ES-I3 (cell line): ENCODE results near the gene PBX4.

Source experiments
- H3K36me3 ChIP-seq: 2 replicates; pipeline ENCODE4 v1.6.1; 2013; ENCODE audit warnings: mild to moderate bottlenecking, low read length, control low read depth, moderate library complexity; ENCODE audit not compliant: insufficient read depth
- H3K4me1 ChIP-seq: 2 replicates; pipeline ENCODE4 v1.6.1; 2013; ENCODE audit warnings: mild to moderate bottlenecking, control low read depth, low read length; ENCODE audit not compliant: insufficient read depth
- H3K9ac ChIP-seq: 2 replicates; pipeline ENCODE4 v1.6.1; 2013; ENCODE audit warnings: low read depth, mild to moderate bottlenecking, low read length, moderate library complexity
- H3K9me3 ChIP-seq: 2 replicates; pipeline ENCODE4 v1.6.1; 2013; ENCODE audit warnings: mild to moderate bottlenecking, low read length, moderate library complexity; ENCODE audit not compliant: control insufficient read depth, insufficient read depth

The PBX4 gene

DNA sequence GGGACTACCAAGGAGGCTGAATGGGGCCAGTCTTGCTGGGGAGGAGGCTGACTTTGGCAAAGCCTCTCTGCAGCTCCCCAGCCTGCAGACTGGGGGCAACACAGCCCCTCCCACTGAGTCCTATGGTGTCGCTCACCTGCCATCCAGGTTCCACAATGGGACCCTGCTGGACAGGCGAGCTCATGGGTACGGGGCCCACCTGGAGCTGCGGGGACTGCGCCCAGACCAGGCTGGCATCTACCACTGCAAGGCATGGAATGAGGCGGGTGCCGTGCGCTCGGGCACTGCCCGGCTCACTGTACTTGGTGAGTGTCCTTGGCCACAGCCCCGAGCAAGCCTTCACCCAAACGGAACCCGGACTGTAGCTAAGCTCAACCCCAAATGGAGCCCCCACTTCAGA is 75.4 kb downstream of the PBX4 start:
- H3K36me3 ChIP-seq, result no peaks in the 10 kb centered on the region
- 0 out of 2 replicates have a peak, but pooled peaks cover 2% of the 10 kb centered on the region for H3K4me1 ChIP-seq
- H3K9ac ChIP-seq, result no peak overlapping the region
- H3K9me3 ChIP-seq, result no peaks in the 10 kb centered on the region

DNA sequence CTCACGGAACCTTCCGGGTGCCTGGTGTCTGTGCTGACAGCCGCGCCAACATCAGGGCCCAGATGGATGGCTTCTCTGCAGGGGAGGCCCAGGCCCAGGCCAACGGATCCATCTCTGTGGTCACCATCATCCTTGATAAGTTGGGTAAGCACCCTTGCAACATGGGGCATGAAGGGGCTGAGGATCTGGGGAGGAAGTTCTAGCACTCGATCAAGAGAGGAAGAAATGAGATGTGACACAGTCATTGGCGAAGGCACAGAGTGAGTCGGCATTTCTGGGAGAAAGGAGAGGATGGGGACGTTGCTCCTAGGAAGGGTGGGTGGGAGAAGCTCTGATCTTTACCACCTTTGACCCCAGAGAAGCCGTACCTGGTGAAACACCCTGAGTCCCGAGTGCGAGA is 76.0 kb downstream of the PBX4 start:
- Histone ChIP-seq H3K36me3 (no peaks in the 10 kb centered on the region), H3K9me3 (no peaks in the 10 kb centered on the region), H3K4me1 (0 out of 2 replicates have a peak, but pooled peaks cover 2% of the 10 kb centered on the region), H3K9ac (no peak overlapping the region)

DNA sequence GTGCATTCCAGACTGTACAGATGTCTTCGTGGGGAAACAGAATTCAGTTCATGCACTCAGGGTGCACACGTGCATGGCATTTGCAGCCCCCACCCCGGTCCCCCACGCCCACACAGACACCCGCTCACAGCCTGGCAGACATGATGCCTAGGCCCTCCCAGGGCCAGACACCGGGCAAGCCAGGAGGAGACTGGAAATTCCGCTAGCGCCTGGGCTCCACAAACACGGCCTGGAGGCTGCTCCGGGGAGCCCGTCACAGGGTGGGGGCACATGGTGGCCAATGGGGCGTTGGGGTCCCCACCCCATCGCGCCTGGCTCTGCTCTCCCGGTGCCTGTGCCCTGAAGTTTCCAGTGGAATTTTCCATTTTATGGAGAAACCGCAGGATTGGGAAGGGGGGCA is 76.9 kb downstream of the PBX4 start:
- H3K9ac ChIP-seq, result no peak overlapping the region
- no peaks in the 10 kb centered on the region for H3K36me3 ChIP-seq
- H3K9me3 ChIP-seq, result no peaks in the 10 kb centered on the region
- 0 out of 2 replicates have a peak, but pooled peaks cover 2% of the 10 kb centered on the region for H3K4me1 ChIP-seq

DNA sequence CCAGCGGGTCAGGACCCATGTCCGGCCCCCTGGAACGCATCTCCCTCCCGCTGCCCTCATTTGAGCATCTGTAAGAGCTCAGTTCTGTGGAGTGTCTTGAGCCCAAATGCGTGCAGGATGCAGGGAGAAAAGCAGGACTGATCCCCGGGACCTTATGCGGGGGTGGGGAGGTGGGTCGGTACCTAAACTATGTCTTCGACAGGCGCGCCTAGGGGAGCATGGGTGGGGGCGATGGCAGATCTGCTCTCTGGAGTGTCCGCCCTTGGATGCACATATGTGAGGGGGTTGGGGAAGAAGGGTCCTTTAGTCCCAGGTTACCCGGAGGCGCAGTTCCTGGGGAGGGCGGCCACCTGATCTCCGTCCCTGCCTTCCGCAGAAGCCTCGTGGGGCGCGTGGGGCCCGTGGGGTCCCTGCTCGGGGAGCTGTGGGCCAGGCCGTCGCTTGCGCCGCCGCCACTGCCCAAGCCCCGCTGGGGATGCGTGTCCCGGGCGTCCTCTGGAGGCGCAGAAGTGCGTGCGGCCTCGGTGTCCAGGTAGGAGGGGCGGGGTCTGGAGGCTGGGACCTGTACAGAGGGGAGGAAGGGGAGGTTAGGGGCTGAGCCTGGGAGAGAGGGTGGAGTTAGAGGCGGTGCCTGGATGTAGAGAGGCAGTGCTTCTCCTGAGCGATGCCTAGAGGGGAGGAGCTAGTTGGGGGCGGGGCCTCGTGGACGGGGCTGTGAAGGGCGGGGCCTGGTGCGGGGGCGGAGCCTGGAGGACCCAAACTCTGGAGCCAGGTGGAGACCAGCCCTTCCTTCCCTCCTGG is 77.6 kb downstream of the PBX4 start:
- Histone ChIP-seq H3K9me3 (no peaks in the 10 kb centered on the region), H3K4me1 (0 out of 2 replicates have a peak, but pooled peaks cover 2% of the 10 kb centered on the region), H3K36me3 (no peaks in the 10 kb centered on the region), H3K9ac (peak overlapping the region; percentile 56; the same call in 1 of the 2 replicates)

DNA sequence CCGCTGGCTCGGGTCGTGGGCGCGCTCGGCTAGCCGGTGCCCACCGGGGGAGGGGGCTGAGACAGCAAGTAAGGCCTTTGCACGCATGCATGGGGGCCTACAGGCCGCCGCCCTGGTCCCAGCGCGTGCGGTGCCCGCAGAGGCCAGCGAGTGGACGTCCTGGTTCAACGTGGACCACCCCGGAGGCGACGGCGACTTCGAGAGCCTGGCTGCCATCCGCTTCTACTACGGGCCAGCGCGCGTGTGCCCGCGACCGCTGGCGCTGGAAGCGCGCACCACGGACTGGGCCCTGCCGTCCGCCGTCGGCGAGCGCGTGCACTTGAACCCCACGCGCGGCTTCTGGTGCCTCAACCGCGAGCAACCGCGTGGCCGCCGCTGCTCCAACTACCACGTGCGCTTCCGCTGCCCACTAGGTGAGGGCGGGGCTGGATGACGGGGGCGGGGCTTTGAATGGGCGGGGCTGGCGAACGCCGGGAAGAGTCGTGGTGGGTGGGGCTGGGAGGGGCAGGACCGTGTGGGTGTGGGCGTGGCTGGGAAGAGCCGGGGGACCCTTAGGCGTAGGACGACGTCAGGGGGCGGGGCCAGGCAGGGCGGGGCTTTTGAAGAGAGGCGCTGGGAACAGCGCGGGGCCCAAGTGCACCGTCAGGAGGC is 78.3 kb downstream of the PBX4 start:
- H3K9ac ChIP-seq, result peak overlapping the region; percentile 56; the same call in 1 of the 2 replicates
- H3K9me3 ChIP-seq, result no peaks in the 10 kb centered on the region
- 0 out of 2 replicates have a peak, but pooled peaks cover 2% of the 10 kb centered on the region for H3K4me1 ChIP-seq
- no peaks in the 10 kb centered on the region for H3K36me3 ChIP-seq

DNA sequence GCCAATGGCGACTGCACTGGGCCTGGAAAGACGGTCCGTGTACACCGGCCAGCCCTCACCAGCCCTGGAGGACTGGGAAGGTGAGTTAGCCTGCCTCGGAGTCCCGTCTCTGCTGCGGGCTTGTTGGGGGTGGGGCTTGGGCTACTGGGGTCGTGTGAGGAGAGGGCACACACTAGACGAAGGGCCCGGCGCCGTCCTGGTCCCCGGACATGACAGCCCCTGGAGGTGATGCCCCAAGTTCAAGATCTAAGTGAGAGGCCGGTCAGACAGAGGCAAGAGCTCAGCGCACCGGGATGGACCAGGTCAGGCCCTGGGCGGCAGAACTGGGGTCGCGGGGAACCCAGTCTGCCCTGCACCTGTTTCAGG is 78.8 kb downstream of the PBX4 start:
- H3K4me1 ChIP-seq, result 0 out of 2 replicates have a peak, but pooled peaks cover 2% of the 10 kb centered on the region
- peak overlapping the region; percentile 10; the same call in 1 of the 2 replicates for H3K9ac ChIP-seq
- H3K9me3 ChIP-seq, result no peaks in the 10 kb centered on the region
- H3K36me3 ChIP-seq, result no peaks in the 10 kb centered on the region

DNA sequence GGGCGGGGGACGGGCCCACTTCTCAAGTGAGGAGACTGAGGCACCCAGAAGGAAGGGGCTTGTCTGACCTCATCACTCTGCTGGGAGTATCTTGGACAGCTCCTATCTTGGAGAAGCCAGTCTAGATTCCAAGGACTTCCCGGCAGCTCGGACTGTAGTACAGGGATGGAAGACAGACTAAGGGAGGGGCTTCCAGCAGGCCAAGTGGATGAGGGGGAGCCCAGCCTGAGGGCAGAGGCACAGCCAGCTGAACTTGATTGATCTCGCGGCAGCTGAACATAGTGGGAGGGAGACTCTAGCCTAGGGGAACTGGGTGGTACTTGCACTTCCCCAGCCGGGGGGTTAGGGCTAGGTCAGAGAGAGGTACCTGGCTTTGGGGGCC is 79.7 kb downstream of the PBX4 start:
- Histone ChIP-seq H3K4me1 (0 out of 2 replicates have a peak, but pooled peaks cover 2% of the 10 kb centered on the region), H3K9ac (peak overlapping the region; percentile 62; the same call in 1 of the 2 replicates), H3K36me3 (no peaks in the 10 kb centered on the region), H3K9me3 (no peaks in the 10 kb centered on the region)

DNA sequence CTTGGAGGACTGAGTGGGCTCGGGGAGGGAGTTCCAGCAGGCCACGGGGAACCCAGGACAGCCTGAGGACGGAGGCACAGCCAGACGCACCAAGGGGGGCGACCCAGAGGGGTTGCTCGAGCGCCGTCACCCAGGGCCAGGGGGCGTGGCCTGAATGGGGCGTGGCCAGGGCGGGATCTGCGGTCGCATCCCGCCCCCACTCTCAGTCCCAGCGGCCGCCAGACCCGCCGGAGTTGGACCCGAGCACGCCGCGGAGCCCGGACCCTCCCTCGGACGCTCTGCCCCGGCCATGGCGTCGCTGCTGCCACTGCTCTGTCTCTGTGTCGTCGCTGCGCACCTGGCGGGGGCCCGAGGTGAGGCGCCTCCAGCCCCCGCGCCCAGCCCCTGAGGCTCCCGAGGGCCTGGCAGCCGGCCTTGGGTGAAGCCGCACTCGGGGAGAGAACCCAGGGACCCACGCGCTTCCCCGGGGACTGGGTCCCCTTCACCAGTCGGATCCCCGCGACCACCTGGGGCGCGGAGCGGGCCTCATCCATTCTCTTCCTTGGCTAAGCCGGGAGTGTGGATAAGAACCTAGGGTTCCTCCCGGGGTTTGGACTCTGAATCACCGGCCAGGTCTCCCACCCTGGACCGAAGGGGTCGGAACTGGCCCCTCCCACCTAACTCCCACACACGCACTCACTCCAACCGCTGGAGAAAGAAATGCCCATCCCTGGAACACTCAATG is 80.3 kb downstream of the PBX4 start, which contains the start of gene CILP2:
Gene CILP2 (plus strand): TSS at position 205 of the 724 bp plus-strand sequence. CDS start 85 bp downstream, at position 290.
- Histone ChIP-seq H3K9ac (peak within 1 kb of the TSS; percentile 62; the same call in 1 of the 2 replicates), H3K9me3 (no peaks in the 10 kb centered on the region), H3K36me3 (no peaks in the 10 kb centered on the region), H3K4me1 (peaks cover 2% of the 10 kb centered on the region; the same call in 1 of the 2 replicates)

DNA sequence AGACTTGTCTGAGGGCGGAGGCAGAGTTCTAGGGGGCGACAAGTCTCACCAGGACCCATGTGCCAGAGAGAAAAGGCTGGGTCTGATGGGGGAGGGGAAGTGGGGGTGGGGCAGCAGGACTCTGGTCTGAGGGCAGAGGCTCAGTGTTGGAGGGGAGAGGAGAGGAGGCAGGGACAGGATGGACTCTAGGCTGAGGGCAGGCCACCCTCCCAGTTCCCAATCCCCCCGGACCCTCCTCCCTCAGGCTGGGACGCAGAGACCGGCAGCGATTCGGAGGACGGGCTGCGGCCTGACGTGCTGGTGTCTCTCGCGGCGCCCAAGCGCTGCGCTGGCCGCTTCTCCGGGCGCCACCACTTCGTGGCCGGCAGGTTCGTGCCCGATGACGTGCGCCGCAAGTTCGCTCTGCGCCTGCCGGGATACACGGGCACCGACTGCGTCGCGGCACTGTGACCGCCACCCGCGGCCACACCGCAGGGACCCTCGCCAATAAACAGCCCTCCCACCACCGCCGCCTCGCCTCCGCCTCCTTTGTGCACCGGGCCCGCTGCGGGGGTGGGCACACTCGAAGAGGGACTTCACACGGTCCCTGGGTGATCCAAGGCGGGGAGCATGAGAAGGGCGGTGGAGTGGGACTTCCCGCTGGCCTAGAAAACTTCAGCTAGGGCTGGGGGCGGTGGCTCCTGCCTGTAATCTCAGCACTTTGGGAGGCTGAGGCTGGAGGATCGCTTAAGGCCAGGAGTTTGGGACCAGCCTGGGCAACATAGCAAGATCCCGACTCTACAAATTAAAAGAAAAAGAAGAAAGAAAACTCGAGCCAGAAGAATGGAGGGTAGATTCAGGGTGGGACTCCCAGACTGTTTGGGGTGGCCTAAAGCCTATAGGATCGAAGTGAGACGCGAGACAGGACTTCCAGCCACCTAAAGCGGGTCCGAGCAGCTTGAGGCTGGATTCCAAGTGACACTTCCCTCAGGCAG is 81.1 kb downstream of the PBX4 start:
- H3K36me3 ChIP-seq, result no peaks in the 10 kb centered on the region
- H3K9me3 ChIP-seq, result no peaks in the 10 kb centered on the region
- peaks cover 2% of the 10 kb centered on the region; the same call in 1 of the 2 replicates for H3K4me1 ChIP-seq
- H3K9ac ChIP-seq, result peak overlapping the region; percentile 62; the same call in 1 of the 2 replicates

DNA sequence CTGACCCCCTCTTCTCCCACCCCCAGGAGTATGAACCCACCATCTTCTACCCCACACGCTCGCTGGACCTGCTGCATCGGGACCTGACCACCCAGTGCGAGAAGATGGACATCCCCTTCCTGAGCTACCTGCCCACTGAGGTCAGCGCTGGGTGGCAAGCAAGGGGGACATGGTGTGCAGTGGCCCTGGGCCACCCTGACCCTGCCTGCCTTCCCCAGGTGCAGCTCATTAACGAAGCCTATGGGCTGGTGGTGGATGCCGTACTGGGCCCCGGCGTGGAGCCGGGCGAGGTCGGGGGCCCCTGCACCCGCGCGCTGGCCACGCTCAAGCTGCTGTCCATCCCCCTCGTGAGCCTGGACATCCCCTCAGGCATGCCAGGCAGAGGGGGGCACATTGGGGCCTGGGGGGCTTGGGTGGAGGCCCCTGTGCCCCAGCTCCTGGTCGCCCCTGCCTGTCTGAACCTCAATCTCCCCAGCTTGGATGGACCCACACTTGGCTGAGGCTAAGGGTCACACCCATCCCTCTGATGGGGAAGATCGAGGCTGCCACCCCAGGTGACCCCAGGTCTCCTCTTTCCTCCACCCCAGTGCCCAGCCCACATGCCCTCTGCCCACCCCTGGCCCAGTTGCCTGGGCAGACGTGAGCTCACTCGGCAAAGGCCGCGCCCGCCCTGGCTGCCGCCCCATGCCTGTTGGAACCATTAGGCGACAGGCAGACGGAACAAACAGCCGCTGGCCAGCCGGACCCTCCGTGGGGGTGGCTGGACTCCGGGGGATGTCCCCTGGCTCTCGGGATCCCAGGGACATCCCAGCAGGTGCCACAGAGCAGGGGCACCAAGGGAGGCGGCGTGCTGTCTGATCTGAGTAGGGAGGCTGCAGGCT is 82.9 kb downstream of the PBX4 start:
- H3K9ac ChIP-seq, result no peak overlapping the region
- H3K36me3 ChIP-seq, result no peaks in the 10 kb centered on the region
- peaks cover 4% of the 10 kb centered on the region; the same call in 1 of the 2 replicates for H3K4me1 ChIP-seq
- H3K9me3 ChIP-seq, result no peaks in the 10 kb centered on the region

DNA sequence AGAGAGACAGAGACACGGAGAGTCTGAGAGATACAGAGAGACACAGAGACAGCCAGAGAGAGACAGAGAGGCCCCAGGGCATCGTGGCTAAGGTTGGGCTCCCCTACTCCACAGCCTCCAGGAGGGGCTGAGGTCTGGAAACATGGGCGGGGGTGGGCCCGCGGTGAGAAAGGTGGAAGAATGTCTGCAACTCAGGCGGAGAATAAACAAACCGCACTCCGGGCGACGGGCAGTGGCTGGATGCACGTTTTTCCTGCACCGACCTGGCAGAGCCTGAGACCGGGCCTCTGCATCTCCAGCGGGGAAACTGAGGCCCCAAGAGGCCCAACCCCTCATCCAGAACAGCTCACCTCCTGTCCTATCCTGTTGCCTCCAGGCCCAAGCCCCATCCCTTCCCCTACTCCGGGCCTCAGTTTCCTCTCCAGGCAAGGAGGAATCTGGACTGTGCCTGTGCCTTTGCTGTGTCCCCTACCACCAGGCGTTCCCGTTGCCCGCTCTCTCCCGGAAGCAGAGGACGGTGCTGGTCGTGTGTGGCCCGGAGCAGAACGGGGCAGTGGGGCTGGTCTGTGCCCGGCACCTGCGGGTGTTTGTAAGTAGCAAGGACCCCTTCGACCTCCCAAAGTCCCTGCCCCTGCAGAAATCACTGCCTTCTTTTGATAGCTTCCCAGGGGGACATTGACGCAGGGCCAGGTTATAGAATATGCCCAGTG is 83.8 kb downstream of the PBX4 start:
- H3K36me3 ChIP-seq, result no peaks in the 10 kb centered on the region
- peaks cover 11% of the 10 kb centered on the region; the same call in 1 of the 2 replicates for H3K4me1 ChIP-seq
- no peaks in the 10 kb centered on the region for H3K9me3 ChIP-seq
- H3K9ac ChIP-seq, result no peak overlapping the region

DNA sequence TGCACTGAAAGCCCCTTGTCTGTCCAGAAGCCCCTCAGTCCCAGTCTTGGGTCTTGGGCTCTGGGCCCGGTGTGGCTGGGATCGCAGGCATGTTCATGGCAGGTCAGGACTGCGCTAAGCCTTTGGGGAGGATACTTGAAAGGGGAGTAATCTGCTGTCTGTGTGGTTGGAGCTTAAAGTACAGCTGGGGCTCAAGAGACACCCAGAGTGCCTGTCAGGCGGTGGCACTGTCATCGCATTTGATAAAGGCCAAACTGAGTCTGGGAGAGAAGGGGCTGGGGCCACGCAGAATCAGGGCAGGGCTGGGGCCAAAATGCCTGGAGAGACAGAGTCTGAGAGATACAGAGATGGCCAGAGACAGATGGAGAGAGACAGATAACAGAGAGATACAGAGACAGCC is 84.6 kb downstream of the PBX4 start:
- Histone ChIP-seq H3K9me3 (no peaks in the 10 kb centered on the region), H3K9ac (no peak overlapping the region), H3K36me3 (no peaks in the 10 kb centered on the region), H3K4me1 (peaks cover 15% of the 10 kb centered on the region; the same call in 1 of the 2 replicates)
